GM12865 (cell line): Measurements from ENCODE around the gene DDIT4.
A peak's percentile ranks its signal among the peaks of the same experiment; 100 is the strongest.

Experiments
- DNase-seq: peaks from one replicate; pipeline ENCODE4 v3.0.0; 2010; ENCODE audit warnings: low read depth
- H3K4me3 ChIP-seq: 2 replicates; pipeline ENCODE4 v1.5.1; 2011; ENCODE audit warnings: mild to moderate bottlenecking, low read depth, low read length, control low read depth
- CTCF ChIP-seq: IDR thresholded peaks from 2 replicates; pipeline ENCODE4 v1.5.1; 2011; ENCODE audit warnings: low read length, control low read depth, low read depth, inconsistent platforms; ENCODE audit not compliant: insufficient read depth; ENCODE audit errors: missing control alignments

The DDIT4 gene

GRCh38 chr10:72250666-72251065, 23.1 kb upstream of the DDIT4 start:
- no peak overlapping the region for H3K4me3 ChIP-seq
- TF ChIP-seq CTCF, result no peak
- no peak for DNase-seq

- H3K4me3 ChIP-seq, result no peak overlapping the region
- TF ChIP-seq CTCF, result no peak
- DNase-seq, result no peak
Observed at GRCh38 chr10:72251635-72252034, 22.1 kb upstream of the DDIT4 start.

- no peak for DNase-seq
- no peak overlapping the region for H3K4me3 ChIP-seq
- TF ChIP-seq CTCF, result no peak
Observed at GRCh38 chr10:72252972-72253371, 20.8 kb upstream of the DDIT4 start.

- TF ChIP-seq CTCF, result no peak
- no peak for DNase-seq
Observed at GRCh38 chr10:72253578-72253977, 20.1 kb upstream of the DDIT4 start.

GRCh38 chr10:72254813-72255568, 18.7 kb upstream of the DDIT4 start:
- peak; percentile 70 for DNase-seq
- TF ChIP-seq CTCF, result no peak
- H3K4me3 ChIP-seq, result peak overlapping the region; percentile 40

More at GRCh38 chr10:72253578-72253977, 20.1 kb upstream of the DDIT4 start:
- no peak overlapping the region for H3K4me3 ChIP-seq

GRCh38 chr10:72255977-72256729, 17.6 kb upstream of the DDIT4 start:
- no peak for DNase-seq
- no peak for TF ChIP-seq CTCF
- H3K4me3 ChIP-seq, result no peak overlapping the region
